GM08714 (cell line): Measurements from ENCODE around the gene RBMX.
"Not testable (repeated sequence)": the region's sequence is repeated elsewhere in the genome, so short reads cannot be mapped to it uniquely, and the experiment has no call there.

ENCODE experiments used
- H3K4me3 ChIP-seq: fragments of 200-500 bp; sonication (Bioruptor generic); 2 replicates; pipeline ENCODE4 v1.5.1; 2014; ENCODE audit warnings: mild to moderate bottlenecking, low read length, inconsistent platforms
- ZNF274 ChIP-seq: IDR thresholded peaks from 2 replicates; pipeline ENCODE4 v1.6.1; 2012; ENCODE audit warnings: mild to moderate bottlenecking, low read depth, low read length

Gene RBMX

GRCh38 chrX:136880452-136881013 lies at the start of gene RBMX:
TSS of gene RBMX (minus strand) at chrX:136880725. CDS start at chrX:136879427, 1,298 bp downstream.
- H3K4me3 ChIP-seq, result peak within 1 kb of the TSS; percentile 81
- no peak for TF ChIP-seq ZNF274

GRCh38 chrX:136921438-136921837 lies 40.9 kb upstream of the RBMX start:
- not testable (repeated sequence) for H3K4me3 ChIP-seq

- no peak for TF ChIP-seq ZNF274
- H3K4me3 ChIP-seq, result no peak overlapping the region
Measured at GRCh38 chrX:136920001-136920400, 39.5 kb upstream of the RBMX start.

- no peak overlapping the region for H3K4me3 ChIP-seq
- no peak for TF ChIP-seq ZNF274
Measured at GRCh38 chrX:136916827-136917226, 36.3 kb upstream of the RBMX start.

GRCh38 chrX:136911661-136912060 lies 31.1 kb upstream of the RBMX start:
- H3K4me3 ChIP-seq, result not testable (repeated sequence)

GRCh38 chrX:136911253-136911652 lies 30.7 kb upstream of the RBMX start:
- no peak overlapping the region for H3K4me3 ChIP-seq

GRCh38 chrX:136910565-136911035 lies 30.1 kb upstream of the RBMX start:
- no peak overlapping the region for H3K4me3 ChIP-seq
- no peak for TF ChIP-seq ZNF274

More at GRCh38 chrX:136911253-136911652, 30.7 kb upstream of the RBMX start:
- no peak for TF ChIP-seq ZNF274

GRCh38 chrX:136909706-136910564 lies 29.4 kb upstream of the RBMX start:
- no peak for TF ChIP-seq ZNF274
- H3K4me3 ChIP-seq, result peak overlapping the region; percentile 64

- H3K4me3 ChIP-seq, result peak overlapping the region; percentile 66
- no peak for TF ChIP-seq ZNF274
Measured at GRCh38 chrX:136909119-136909705, 28.7 kb upstream of the RBMX start.

GRCh38 chrX:136907621-136908020 lies 27.1 kb upstream of the RBMX start:
- H3K4me3 ChIP-seq, result no peak overlapping the region
- no peak for TF ChIP-seq ZNF274

- no peak for TF ChIP-seq ZNF274
- no peak overlapping the region for H3K4me3 ChIP-seq
Measured at GRCh38 chrX:136906921-136907510, 26.5 kb upstream of the RBMX start.

- not testable (repeated sequence) for H3K4me3 ChIP-seq
Measured at GRCh38 chrX:136904067-136904466, 23.5 kb upstream of the RBMX start.

- H3K4me3 ChIP-seq, result not testable (repeated sequence)
Measured at GRCh38 chrX:136900071-136900470, 19.5 kb upstream of the RBMX start.

GRCh38 chrX:136899221-136899620 lies 18.7 kb upstream of the RBMX start:
- no peak for TF ChIP-seq ZNF274
- H3K4me3 ChIP-seq, result no peak overlapping the region

- H3K4me3 ChIP-seq, result not testable (repeated sequence)
Measured at GRCh38 chrX:136898752-136899151, 18.2 kb upstream of the RBMX start.
